Measurements from ENCODE around the gene GNAQ. TPM values are rescaled to one million over a fixed set of nuclear protein-coding genes. Genes with fewer than 3 reads are reported as not detected.

Gene GNAQ
- total and polyA plus RNA-seq, 2 of the 4 experiments (the other 2 are of a cell fraction), result 23.1 to 50.7 TPM

GRCh38 chr9:77679661-77680368 lies 351.8 kb downstream of the GNAQ start:
- Histone ChIP-seq H2BK120ac (ENCODE audit: low read depth, low read length) (no peak overlapping the region), H3K27me3 (ENCODE audit: control insufficient read depth, insufficient read depth, low read length) (no peaks in the 10 kb centered on the region), H2BK5ac (ENCODE audit: low read depth, low read length, poor library complexity, severe bottlenecking) (no peak overlapping the region), H3K9me3 (ENCODE audit: control insufficient read depth, insufficient read depth, low read length) (no peaks in the 10 kb centered on the region), H3K4me1 (ENCODE audit: control insufficient read depth, insufficient read depth, low read length) (no peaks in the 10 kb centered on the region), H3K14ac (replicated peaks; ENCODE audit: low read depth, low read length) (no peak overlapping the region), H3K56ac (ENCODE audit: extremely low read depth, insufficient read depth, low read length) (no peak overlapping the region), H3K18ac (ENCODE audit: low read depth, low read length) (no peak overlapping the region), H3K4me3 (ENCODE audit: insufficient read depth, low read depth, low read length) (no peak overlapping the region), H3K9ac (ENCODE audit: low read depth, low read length) (no peak overlapping the region), H3K36me3 (ENCODE audit: control insufficient read depth, insufficient read depth, low read length) (no peaks in the 10 kb centered on the region), H2BK20ac (ENCODE audit: low read depth, low read length) (no peak overlapping the region), H3K4ac (ENCODE audit: low read depth, low read length) (no peak overlapping the region), H4K20me1 (ENCODE audit: insufficient read depth, low read length) (no peaks in the 10 kb centered on the region), H4K8ac (ENCODE audit: low read depth in 2 of 2, low read length in 2 of 2) (no peak overlapping the region), H2AK5ac (ENCODE audit: low read depth, low read length) (no peak overlapping the region), H2AK9ac (replicated peaks; ENCODE audit: low read depth, low read length, poor library complexity) (no peak overlapping the region), H3K27ac (ENCODE audit: insufficient read depth, low read length) (no peak overlapping the region), H3K9me1 (ENCODE audit: insufficient read depth, low read length) (no peaks in the 10 kb centered on the region), H4K5ac (ENCODE audit: low read depth, low read length) (no peak overlapping the region), H3K4me2 (ENCODE audit: low read depth, low read length) (no peak overlapping the region), H3K79me1 (ENCODE audit: low read depth in 1 of 2, low read length in 2 of 2) (no peaks in the 10 kb centered on the region), H2BK15ac (ENCODE audit: low read depth, low read length) (no peak overlapping the region), H2AFZ (replicated peaks; ENCODE audit: low read length, poor library complexity) (no peak overlapping the region), H3K23ac (ENCODE audit: low read depth, low read length) (no peak overlapping the region), H4K91ac (ENCODE audit: insufficient read depth, low read depth, low read length) (no peak overlapping the region)
- ChIA-PET POLR2A (ENCODE audit: unreplicated experiment) (no interaction called here), CTCF (interaction anchor here (0.6 kb wide), 1 partner anchor 11 kb away, joined by 4 read pairs; no protein-coding TSS in a partner anchor)
- DNase-seq, result no peak
- in situ Hi-C loops (cut with MboI; ENCODE audit: low sequenced_read_pairs) (no loop called here), intact Hi-C loops (cut with micrococcal nuclease) (no loop called here), dilution Hi-C loops (cut with HindIII; ENCODE audit: low sequenced_read_pairs, unreplicated experiment) (no loop called here)
- no TSS peak for BruUV-seq (replicated peaks)
- no peak for ATAC-seq (ENCODE audit: low read depth)
- no peak for TF ChIP-seq RAD21 (IDR thresholded peaks at IDR 0.05; ENCODE audit: low read length)
- TF ChIP-seq CHD1 (IDR thresholded peaks at IDR 0.05; ENCODE audit: low read depth, low read length), result no peak
- TF ChIP-seq RFX5 (IDR thresholded peaks at IDR 0.05; ENCODE audit: low read depth, low read length), result no peak
- TF ChIP-seq CEBPB (IDR thresholded peaks at IDR 0.05; ENCODE audit: low read depth, low read length), result no peak
- TF ChIP-seq MXI1 (IDR thresholded peaks at IDR 0.05; ENCODE audit: borderline replicate concordance, low read depth, low read length), result no peak
- no peak for TF ChIP-seq CTCF (conservative IDR thresholded peaks at IDR 0.05; ENCODE audit: low read depth, low read length)
- no peak for TF ChIP-seq MAZ (IDR thresholded peaks at IDR 0.05; ENCODE audit: borderline replicate concordance, low read depth, low read length)
- no peak for TF ChIP-seq POLR2A (IDR thresholded peaks at IDR 0.05; ENCODE audit: low read depth, low read length)
- no peak for TF ChIP-seq NFE2L2 (IDR thresholded peaks at IDR 0.05; ENCODE audit: low read depth, low read length)
- no peak for TF ChIP-seq MAFK (IDR thresholded peaks at IDR 0.05; ENCODE audit: low read depth, low read length)
- TF ChIP-seq FOS (IDR thresholded peaks at IDR 0.05; ENCODE audit: low read depth, low read length), result no peak
- TF ChIP-seq RCOR1 (IDR thresholded peaks at IDR 0.05; ENCODE audit: insufficient replicate concordance, low read length), result no peak
- no peak for TF ChIP-seq SMC3 (IDR thresholded peaks at IDR 0.05; ENCODE audit: low read depth, low read length)
- TF ChIP-seq, protein P1, sequence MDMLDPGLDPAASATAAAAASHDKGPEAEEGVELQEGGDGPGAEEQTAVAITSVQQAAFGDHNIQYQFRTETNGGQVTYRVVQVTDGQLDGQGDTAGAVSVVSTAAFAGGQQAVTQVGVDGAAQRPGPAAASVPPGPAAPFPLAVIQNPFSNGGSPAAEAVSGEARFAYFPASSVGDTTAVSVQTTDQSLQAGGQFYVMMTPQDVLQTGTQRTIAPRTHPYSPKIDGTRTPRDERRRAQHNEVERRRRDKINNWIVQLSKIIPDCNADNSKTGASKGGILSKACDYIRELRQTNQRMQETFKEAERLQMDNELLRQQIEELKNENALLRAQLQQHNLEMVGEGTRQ (IDR thresholded peaks at IDR 0.05; ENCODE audit: low read depth, low read length), result no peak
- no peak for TF ChIP-seq BHLHE40 (IDR thresholded peaks at IDR 0.05; ENCODE audit: low read depth, low read length)
- TF ChIP-seq, protein P2, sequence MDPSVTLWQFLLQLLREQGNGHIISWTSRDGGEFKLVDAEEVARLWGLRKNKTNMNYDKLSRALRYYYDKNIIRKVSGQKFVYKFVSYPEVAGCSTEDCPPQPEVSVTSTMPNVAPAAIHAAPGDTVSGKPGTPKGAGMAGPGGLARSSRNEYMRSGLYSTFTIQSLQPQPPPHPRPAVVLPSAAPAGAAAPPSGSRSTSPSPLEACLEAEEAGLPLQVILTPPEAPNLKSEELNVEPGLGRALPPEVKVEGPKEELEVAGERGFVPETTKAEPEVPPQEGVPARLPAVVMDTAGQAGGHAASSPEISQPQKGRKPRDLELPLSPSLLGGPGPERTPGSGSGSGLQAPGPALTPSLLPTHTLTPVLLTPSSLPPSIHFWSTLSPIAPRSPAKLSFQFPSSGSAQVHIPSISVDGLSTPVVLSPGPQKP (IDR thresholded peaks at IDR 0.05; ENCODE audit: borderline replicate concordance, low read depth, low read length), result no peak
- WGBS, 2 experiments (ENCODE audit: extremely low coverage in 2 of 2, insufficient read length in 1 of 2), result no CpG with 5 or more reads among the region's 9 CpGs

Data from IMR-90 (cell line).